Tibial nerve (tissue), 4 donors: Measurements from ENCODE around the gene JTB. TPM values are rescaled to one million over a fixed set of nuclear protein-coding genes. Genes with fewer than 3 reads are reported as not detected.
A peak's percentile ranks its signal among the peaks of the same experiment; 100 is the strongest.

Experiments
- DNase-seq, 2 donors: peaks; one replicate each; pipeline ENCODE4 v3.0.0-alpha.2; 2019; ENCODE audit warnings: low spot score in 2 of 2
- H3K27ac ChIP-seq, 4 donors: fragments of 200-600 bp; sonication (generic) in 3 of 4; one replicate each; pipeline ENCODE4 v1.5.1; 2017 to 2019; ENCODE audit warnings: mild to moderate bottlenecking in 1 of 4
- H3K27me3 ChIP-seq, 2 donors: fragments of 200-600 bp; sonication (generic) in 1 of 2; one replicate each; pipeline versions ENCODE4 v1.5.1 to v1.6.0; 2017 to 2019
- H3K36me3 ChIP-seq, 3 donors: fragments of 200-600 bp; sonication (generic); one replicate each; pipeline ENCODE4 v1.5.1; 2018 to 2019
- H3K4me1 ChIP-seq, 4 donors: fragments of 200-600 bp; sonication (generic) in 3 of 4; one replicate each; pipeline ENCODE4 v1.5.1; 2017 to 2019
- H3K4me3 ChIP-seq, 4 donors: fragments of 200-600 bp; sonication (generic) in 3 of 4; one replicate each; pipeline ENCODE4 v1.5.1; 2017 to 2019; ENCODE audit warnings: mild to moderate bottlenecking in 1 of 4, moderate library complexity in 1 of 4
- H3K9me3 ChIP-seq, 4 donors: fragments of 200-600 bp; sonication (generic) in 3 of 4; one replicate each; pipeline ENCODE4 v1.5.1; 2017 to 2019
- CTCF ChIP-seq, 5 experiments: fragments of 200-600 bp in 3 of 5; fragments of 450-650 bp in 2 of 5; sonication (generic) in 3 of 5; IDR thresholded peaks; one replicate each; pipeline ENCODE4 v1.5.1; 2016 to 2019; ENCODE audit warnings: antibody characterized with exemption in 5 of 5, mild to moderate bottlenecking in 3 of 5, moderate library complexity in 2 of 5
- EP300 ChIP-seq, 2 donors: sonication (generic); formaldehyde crosslinking; IDR thresholded peaks; one replicate each; pipeline ENCODE4 v1.6.1; 2017; ENCODE audit warnings: antibody characterized with exemption in 2 of 2, mild to moderate bottlenecking in 1 of 2
- POLR2A ChIP-seq, 2 donors: fragments of 450-650 bp; IDR thresholded peaks; one replicate each; pipeline ENCODE4 v1.6.1; 2017; ENCODE audit warnings: antibody characterized with exemption in 2 of 2, mild to moderate bottlenecking in 2 of 2, moderate library complexity in 2 of 2
- WGBS, 2 donors: methylation state at CpG; one replicate each; pipeline ENCODE4 v1.1.5; 2018; 5-methylcytosine and 5-hydroxymethylcytosine counted together
- total RNA-seq, 4 donors: library from RNA; depleted of rRNA; stranded (reverse); fragments of >200 nt; gene quantifications; one replicate each; pipeline ENCODE4 v1.1.0, GENCODE V29; 2016

The JTB gene
- total RNA-seq, 4 donors from 2014 or later, result 149 to 289 (median 241) TPM

GRCh38 chr1:153960206-153960605 is 17.3 kb downstream of the JTB start:
- TF ChIP-seq POLR2A (IDR thresholded peaks at IDR 0.05), result no peak
- TF ChIP-seq CTCF (IDR thresholded peaks at IDR 0.05), result no peak
- TF ChIP-seq EP300 (IDR thresholded peaks at IDR 0.05), result no peak
- H3K27ac ChIP-seq, result peak overlapping the region in 1 of 4 donors; percentile 90
- peaks cover 0 to 77% (median 40%) of the 10 kb centered on the region in 4 donors for H3K4me1 ChIP-seq
- peaks cover 0 to 26% (median 0%) of the 10 kb centered on the region in 3 donors for H3K36me3 ChIP-seq
- no peaks in the 10 kb centered on the region for H3K27me3 ChIP-seq
- DNase-seq, result no peak
- 91 to 97% methylated on average over 7 to 9 of the region's 11 CpGs for WGBS, 2 donors
- H3K4me3 ChIP-seq, result no peak overlapping the region
- H3K9me3 ChIP-seq, result no peaks in the 10 kb centered on the region

- H3K4me1 ChIP-seq, result peaks cover 0 to 73% (median 37%) of the 10 kb centered on the region in 4 donors
- no peaks in the 10 kb centered on the region for H3K9me3 ChIP-seq
- 65 to 76% methylated on average over 3 of the region's 3 CpGs for WGBS, 2 donors
- DNase-seq, result no peak
- H3K27ac ChIP-seq, result peak overlapping the region; percentile 64 to 97 (median 88)
- TF ChIP-seq EP300 (IDR thresholded peaks at IDR 0.05), result no peak
- TF ChIP-seq CTCF (IDR thresholded peaks at IDR 0.05), result no peak
- no peak for TF ChIP-seq POLR2A (IDR thresholded peaks at IDR 0.05)
- H3K4me3 ChIP-seq, result no peak overlapping the region
- peaks cover 0 to 30% (median 0%) of the 10 kb centered on the region in 3 donors for H3K36me3 ChIP-seq
- no peaks in the 10 kb centered on the region for H3K27me3 ChIP-seq
These were observed 18.0 kb downstream of the JTB start for GRCh38 chr1:153959454-153959853.

GRCh38 chr1:153958961-153959260 is 18.6 kb downstream of the JTB start:
- 10 to 17% methylated on average over 4 of the region's 4 CpGs for WGBS, 2 donors
- TF ChIP-seq POLR2A (IDR thresholded peaks at IDR 0.05), result no peak
- TF ChIP-seq CTCF (IDR thresholded peaks at IDR 0.05), result no peak
- TF ChIP-seq EP300 (IDR thresholded peaks at IDR 0.05), result no peak
- H3K4me1 ChIP-seq, result peaks cover 0 to 73% (median 35%) of the 10 kb centered on the region in 4 donors
- DNase-seq, result peak in 1 of 2 donors; percentile 18
- H3K27me3 ChIP-seq, result no peaks in the 10 kb centered on the region
- peak overlapping the region in 2 of 4 donors; percentile 72 to 92 for H3K4me3 ChIP-seq
- H3K36me3 ChIP-seq, result peaks cover 0 to 35% (median 0%) of the 10 kb centered on the region in 3 donors
- H3K9me3 ChIP-seq, result no peaks in the 10 kb centered on the region
- H3K27ac ChIP-seq, result peak overlapping the region; percentile 64 to 97 (median 88)

- Histone ChIP-seq H3K4me1 (peaks cover 0 to 76% (median 35%) of the 10 kb centered on the region in 4 donors), H3K4me3 (peak within 1 kb of the TSS; percentile 66 to 92 (median 74)), H3K27me3 (no peaks in the 10 kb centered on the region), H3K9me3 (no peaks in the 10 kb centered on the region), H3K36me3 (peaks cover 0 to 41% (median 0%) of the 10 kb centered on the region in 3 donors), H3K27ac (peak within 1 kb of the TSS; percentile 64 to 97 (median 88))
- WGBS, 2 donors, result 0 to 1% methylated on average over 55 to 62 of the region's 75 CpGs
- peak in 1 of 5 experiments; percentile 1 for TF ChIP-seq CTCF (IDR thresholded peaks at IDR 0.05)
- peak; percentile 60 to 79 for TF ChIP-seq POLR2A (IDR thresholded peaks at IDR 0.05)
- peak; percentile 80 to 92 for TF ChIP-seq EP300 (IDR thresholded peaks at IDR 0.05)
- peak; percentile 99 for DNase-seq
These were observed 19.1 kb downstream of the JTB start, which contains the start of gene CRTC2 for GRCh38 chr1:153958111-153958960. TSS of gene CRTC2 (minus strand) at chr1:153958612. CDS start at chr1:153958497, 115 bp downstream.

- Histone ChIP-seq H3K4me3 (peak overlapping the region; percentile 66 to 92 (median 74)), H3K4me1 (peaks cover 0 to 74% (median 34%) of the 10 kb centered on the region in 4 donors), H3K27me3 (no peaks in the 10 kb centered on the region), H3K9me3 (no peaks in the 10 kb centered on the region), H3K27ac (peak overlapping the region in 3 of 4 donors; percentile 86 to 97 (median 90)), H3K36me3 (peaks cover 0 to 47% (median 0%) of the 10 kb centered on the region in 3 donors)
- no peak for DNase-seq
- TF ChIP-seq POLR2A (IDR thresholded peaks at IDR 0.05), result no peak
- no peak for TF ChIP-seq CTCF (IDR thresholded peaks at IDR 0.05)
- no peak for TF ChIP-seq EP300 (IDR thresholded peaks at IDR 0.05)
- 0% methylated on average over 13 of the region's 13 CpGs for WGBS, 2 donors
These were observed 19.7 kb downstream of the JTB start for GRCh38 chr1:153957744-153958110.
